ENCODE data around the gene MEIOSIN.

The MEIOSIN gene

GRCh38 chr19:45765702-45766295 is 32.6 kb downstream of the MEIOSIN start:
- DNase-seq: no peak

GRCh38 chr19:45766296-45766868 is 33.1 kb downstream of the MEIOSIN start:
- DNase-seq: no peak

- no peak for DNase-seq
Observed at GRCh38 chr19:45766869-45767346, 33.7 kb downstream of the MEIOSIN start.

- peak; percentile 89 for DNase-seq
Observed at GRCh38 chr19:45767410-45767880, 34.2 kb downstream of the MEIOSIN start.

DNA sequence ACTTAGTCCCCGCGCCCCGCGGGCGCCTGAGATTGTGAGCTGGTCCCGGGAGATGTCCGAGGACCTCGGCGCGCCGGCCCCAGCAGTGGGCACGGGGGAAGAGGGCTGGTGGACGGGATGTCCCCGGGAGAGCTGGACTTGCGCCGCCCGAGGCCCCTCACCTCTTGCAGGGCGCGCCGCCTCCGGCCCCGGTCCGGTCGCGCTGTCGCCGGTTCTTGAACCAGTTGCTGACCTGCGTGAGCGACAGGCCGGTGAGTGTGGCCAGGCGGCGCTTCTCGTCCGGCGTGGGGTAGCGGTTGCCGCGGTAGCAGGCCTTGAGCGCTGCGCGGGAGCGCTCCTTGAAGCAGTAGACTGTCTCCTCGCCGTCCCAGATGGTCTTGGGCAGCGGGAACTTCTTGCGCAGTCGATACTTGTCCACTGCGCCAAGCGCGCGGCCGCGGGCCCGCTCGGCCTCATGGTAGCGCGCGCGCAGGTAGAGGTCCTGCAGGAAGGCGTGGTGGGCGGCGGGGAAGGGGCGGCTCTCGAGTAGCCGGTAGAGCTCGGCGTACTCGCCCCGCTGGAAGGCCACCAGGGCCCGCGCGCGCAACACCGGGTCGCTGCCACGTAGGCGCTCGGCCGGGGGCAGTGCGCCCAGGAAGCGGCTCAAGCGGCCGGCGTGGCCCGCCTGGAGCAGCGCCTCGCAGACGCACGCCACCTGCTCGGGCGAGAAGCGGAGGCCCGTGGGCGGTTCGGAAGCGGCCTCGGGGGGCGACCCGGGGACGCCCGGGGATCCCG is 34.8 kb downstream of the MEIOSIN start:
- peak; percentile 56 for DNase-seq

DNA sequence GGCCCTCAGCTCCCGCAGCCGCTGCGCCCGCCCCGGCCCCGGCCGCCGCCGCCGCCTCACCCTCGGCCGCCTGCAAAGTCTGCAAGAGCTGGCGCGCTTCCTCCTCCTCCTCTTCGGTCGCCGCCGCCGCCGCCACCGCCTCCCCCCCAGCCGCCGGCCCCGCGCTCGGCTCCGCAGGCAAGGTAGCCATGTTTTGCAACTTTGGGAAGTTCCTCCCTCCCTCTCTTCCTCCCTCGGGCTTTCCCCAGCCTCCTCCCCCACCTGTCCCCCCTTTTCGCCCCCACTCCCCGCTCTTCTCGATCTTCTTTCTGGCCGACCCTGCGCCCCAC is 35.4 kb downstream of the MEIOSIN start:
- peak; percentile 50 for DNase-seq

DNA sequence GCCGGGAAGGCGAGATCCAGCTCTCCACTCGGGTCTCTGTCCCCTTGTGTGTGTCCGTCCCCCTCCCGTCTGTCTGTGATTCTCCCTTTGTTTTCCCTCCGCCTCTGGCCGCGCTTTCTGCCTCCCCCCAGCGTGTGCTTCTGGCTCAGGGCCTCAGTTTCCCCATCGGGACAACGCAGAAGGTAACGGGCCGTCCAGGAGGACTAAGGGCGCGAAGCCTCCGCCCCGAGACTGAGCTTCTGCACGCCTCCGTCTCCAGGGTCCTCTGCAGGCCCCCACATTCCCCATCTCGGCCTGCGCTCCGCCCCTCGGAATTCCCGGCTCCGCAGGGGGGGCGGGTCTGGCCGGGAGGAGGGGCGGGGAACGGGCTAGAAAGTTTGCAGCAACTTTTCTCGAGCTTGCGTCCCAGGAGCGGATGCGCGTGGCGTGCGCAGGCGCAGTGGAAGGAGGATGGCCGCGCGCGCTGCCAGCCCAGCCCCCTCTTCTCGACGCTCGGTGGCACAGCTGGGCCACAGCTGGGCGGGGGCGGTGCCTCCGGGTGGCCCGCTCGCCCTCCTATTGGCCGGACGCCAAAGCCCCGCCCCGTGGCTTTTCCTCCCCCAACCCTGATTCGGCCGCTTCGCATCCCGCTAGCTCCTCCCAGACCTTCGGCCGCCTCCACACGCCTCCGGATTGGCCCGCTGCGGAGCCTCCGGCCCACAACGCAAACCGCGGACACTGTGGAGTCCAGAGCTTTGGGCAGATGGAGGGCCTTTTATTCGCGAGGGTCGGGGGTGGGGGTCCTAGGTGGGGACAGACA is 35.9 kb downstream of the MEIOSIN start, which contains the start of gene SIX5:
Gene SIX5 (minus strand): TSS at position 269 of the 799 bp plus-strand sequence. CDS start 408 bp downstream, outside the sequence.
- DNase-seq: peak; percentile 97

DNA sequence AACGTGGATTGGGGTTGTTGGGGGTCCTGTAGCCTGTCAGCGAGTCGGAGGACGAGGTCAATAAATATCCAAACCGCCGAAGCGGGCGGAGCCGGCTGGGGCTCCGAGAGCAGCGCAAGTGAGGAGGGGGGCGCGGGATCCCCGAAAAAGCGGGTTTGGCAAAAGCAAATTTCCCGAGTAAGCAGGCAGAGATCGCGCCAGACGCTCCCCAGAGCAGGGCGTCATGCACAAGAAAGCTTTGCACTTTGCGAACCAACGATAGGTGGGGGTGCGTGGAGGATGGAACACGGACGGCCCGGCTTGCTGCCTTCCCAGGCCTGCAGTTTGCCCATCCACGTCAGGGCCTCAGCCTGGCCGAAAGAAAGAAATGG is 36.6 kb downstream of the MEIOSIN start:
- DNase-seq: no peak

DNA sequence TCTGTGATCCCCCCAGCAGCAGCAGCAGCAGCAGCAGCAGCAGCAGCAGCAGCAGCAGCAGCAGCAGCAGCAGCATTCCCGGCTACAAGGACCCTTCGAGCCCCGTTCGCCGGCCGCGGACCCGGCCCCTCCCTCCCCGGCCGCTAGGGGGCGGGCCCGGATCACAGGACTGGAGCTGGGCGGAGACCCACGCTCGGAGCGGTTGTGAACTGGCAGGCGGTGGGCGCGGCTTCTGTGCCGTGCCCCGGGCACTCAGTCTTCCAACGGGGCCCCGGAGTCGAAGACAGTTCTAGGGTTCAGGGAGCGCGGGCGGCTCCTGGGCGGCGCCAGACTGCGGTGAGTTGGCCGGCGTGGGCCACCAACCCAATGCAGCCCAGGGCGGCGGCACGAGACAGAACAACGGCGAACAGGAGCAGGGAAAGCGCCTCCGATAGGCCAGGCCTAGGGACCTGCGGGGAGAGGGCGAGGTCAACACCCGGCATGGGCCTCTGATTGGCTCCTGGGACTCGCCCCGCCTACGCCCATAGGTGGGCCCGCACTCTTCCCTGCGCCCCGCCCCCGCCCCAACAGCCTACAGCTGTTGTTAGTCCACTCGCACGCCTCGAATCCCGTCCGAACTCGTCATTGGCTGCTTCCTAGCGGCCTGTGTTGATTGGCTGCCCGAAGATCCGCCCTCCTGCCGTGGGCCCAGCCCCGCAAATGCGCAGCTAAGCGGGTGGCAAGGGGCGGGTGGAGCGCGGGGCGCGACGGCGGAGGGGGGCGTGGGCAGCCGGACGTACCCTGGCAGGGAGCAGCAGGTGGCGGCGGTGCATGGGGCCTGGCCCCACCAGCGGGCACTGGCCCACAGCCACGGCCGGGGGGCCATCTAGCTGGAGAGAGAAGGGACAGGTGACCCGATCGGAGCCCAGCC is 37.2 kb downstream of the MEIOSIN start:
- DNase-seq: peak; percentile 98

DNA sequence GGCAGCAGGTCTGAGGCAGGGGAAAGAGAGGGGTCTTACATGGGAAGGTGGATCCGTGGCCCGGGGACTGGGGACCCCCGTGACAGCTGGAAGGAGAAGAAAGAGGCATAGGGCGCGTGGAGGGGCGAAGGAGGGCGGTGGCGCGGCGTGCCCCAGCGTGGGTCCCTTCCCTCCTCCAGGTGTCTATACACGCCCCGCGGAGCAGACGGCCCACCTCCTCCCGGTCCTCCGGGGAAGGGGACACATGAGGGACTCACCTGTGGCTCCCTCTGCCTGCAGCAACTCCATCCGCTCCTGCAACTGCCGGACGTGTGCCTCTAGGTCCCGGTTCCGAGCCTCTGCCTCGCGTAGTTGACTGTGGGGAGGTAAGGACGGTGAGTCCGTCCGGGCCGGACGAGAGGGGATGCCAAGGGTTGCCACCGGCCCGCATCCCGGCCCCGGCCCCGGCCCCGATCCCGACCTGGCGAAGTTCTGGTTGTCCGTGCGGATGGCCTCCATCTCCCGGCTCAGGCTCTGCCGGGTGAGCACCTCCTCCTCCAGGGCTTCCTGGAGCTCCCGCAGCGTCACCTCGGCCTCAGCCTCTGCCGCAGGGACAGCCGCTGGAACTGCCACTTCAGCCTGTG is 38.2 kb downstream of the MEIOSIN start:
- DNase-seq: no peak

GRCh38 chr19:45772130-45772840 is 39.0 kb downstream of the MEIOSIN start:
- no peak for DNase-seq

DNA sequence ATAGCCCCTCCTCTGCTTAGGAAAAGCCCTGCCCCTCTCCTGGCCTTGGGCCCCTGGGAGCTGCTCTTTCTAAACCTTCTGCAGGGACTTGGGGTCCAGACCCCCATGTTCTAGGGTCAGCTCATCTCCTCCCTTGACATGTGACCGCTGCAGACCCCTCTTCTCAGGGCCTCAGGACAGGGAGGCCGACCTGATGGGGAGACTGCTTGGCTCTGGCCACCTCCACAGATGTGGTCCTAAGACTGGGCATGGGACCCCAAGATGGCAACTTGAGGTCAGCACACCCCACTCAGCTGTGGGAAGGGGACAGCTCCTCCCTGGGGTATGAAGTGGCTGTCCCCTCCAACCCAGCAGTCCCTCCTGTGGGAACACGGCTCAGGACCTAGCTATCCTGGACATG is 39.7 kb downstream of the MEIOSIN start:
- DNase-seq: no peak

GRCh38 chr19:45773384-45773783 is 40.1 kb downstream of the MEIOSIN start:
- no peak for DNase-seq

GRCh38 chr19:45774765-45775164 is 41.5 kb downstream of the MEIOSIN start:
- DNase-seq: no peak

DNA sequence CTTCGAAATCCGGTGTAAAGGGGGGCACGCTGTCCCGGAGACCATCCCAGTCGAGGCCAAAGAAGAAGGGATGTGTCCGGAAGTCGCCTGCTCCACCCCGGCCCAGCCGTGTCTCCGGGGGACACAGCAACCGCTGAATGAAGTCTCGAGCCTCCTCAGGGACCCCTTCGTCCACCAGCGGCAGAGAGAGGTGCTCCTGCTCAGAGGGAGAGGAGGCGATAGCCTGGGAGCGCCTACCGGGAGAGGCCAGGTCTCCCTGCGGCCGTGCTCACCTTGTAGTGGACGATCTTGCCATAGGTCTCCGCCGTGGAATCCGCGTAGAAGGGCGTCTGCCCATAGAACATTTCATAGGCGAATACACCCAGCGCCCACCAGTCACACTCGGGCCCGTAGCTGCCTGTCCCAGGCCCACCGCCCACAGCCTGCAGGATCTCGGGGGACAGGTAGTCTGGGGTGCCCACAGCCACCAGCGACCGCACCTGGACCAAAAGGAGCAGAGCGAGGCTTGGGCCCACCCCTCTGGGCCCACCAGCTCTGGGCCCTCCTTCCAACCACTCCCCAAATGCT is 44.2 kb downstream of the MEIOSIN start:
- no peak for DNase-seq

DNA sequence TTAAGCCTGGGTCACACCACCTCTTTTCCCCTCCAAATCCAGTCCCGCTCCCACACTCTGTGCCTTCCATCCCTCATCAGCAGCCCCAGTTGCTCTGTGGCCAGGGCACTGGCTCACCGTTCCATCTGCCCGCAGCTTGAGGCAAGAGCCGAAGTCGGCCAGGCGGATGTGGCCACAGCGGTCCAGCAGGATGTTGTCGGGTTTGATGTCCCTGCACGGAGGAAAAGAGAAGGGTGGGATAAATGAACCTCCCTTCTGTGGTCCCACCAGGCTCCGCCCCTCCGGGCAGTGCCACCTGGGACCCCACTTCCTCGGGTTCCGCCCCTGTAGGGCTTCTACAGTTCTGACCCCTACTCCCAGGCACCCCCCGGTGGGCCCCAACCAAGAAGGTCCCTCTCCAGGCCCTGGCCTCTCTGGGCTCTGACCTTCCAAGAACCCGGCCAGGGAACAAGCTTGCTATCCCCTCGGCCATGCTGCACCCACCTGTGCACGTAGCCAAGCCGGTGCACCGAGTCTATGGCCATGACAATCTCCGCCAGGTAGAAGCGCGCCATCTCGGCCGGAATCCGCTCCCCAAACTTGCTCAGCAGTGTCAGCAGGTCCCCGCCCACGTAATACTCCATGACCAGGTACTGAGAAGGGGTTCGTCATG is 44.9 kb downstream of the MEIOSIN start:
- no peak for DNase-seq

DNA sequence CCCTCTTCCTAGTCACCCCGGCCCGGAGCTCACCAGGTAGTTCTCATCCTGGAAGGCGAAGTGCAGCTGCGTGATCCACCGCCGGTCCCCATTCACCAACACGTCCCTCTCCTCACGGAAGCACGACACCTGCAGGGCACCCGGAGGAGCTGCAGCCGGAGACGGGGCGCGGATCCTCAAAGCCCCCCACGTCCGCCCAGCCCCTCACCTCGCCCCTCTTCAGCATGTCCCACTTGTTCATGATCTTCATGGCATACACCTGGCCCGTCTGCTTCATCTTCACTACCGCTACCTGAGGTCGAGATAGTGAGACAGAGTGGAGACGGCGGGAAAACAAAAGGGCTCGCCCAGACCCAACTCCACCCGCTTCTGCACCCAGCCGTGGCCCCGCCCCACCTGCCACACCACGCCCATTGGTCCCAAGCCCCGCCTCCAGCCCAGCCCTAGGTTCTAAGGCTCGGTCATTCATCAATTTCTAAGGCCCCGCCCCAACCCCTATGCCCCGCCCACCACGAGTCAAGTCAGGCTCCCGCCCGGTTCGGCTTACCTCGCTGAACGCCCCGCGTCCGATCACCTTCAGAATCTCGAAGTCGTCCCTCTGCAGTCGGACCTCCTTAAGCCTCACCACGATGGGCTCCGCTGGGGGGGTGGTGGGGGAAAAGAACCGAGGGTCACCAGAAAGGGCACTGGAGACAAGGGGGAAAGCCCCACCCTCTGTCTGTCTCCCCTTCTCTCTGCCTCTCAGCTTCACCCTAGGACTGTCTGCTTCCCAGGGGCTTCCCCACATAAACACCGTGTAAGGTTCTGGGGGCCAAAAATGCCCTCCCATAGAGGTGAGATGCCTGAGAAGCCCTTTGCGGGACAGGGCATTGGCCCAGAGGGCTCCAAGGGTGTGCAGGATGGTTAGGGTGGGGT is 46.2 kb downstream of the MEIOSIN start:
- peak; percentile 42 for DNase-seq

- no peak for DNase-seq
Observed at GRCh38 chr19:45780146-45780447, 46.9 kb downstream of the MEIOSIN start.

Data from fibroblast of skin of back (primary cell).